GM19193 (cell line): ENCODE results near the gene CENPVL1.
A peak's percentile ranks its signal among the peaks of the same experiment; 100 is the strongest.
"Not testable (repeated sequence)": the region's sequence is repeated elsewhere in the genome, so short reads cannot be mapped to it uniquely, and the experiment has no call there.

Experiments used
- POLR2A ChIP-seq: IDR thresholded peaks from 4 replicates; pipeline ENCODE4 v1.6.1; 2011; ENCODE audit not compliant: insufficient read depth, insufficient read length; ENCODE audit errors: extremely low read depth

Gene CENPVL1

GRCh38 chrX:51710277-51711164, at the start of gene CENPVL1:
Gene CENPVL1 (plus strand): TSS chrX:51710512. CDS start chrX:51710512, 0 bp downstream.
- not testable (repeated sequence) for TF ChIP-seq POLR2A

- no peak for TF ChIP-seq POLR2A
Measured at GRCh38 chrX:51665981-51666380, 44.3 kb upstream of the CENPVL1 start.

GRCh38 chrX:51682720-51683062, 27.6 kb upstream of the CENPVL1 start, which contains the start of gene CENPVL2:
Gene CENPVL2 (minus strand): TSS chrX:51682831. CDS start chrX:51682831, 0 bp downstream.
- TF ChIP-seq POLR2A = not testable (repeated sequence)

GRCh38 chrX:51694254-51694653, 16.1 kb upstream of the CENPVL1 start:
- no peak for TF ChIP-seq POLR2A

- TF ChIP-seq POLR2A = no peak
Measured at GRCh38 chrX:51697397-51697796, 12.9 kb upstream of the CENPVL1 start.

- no peak for TF ChIP-seq POLR2A
Measured at GRCh38 chrX:51728202-51728601, 17.9 kb downstream of the CENPVL1 start.

- no peak for TF ChIP-seq POLR2A
Measured at GRCh38 chrX:51737091-51737490, 26.8 kb downstream of the CENPVL1 start.

GRCh38 chrX:51742586-51742985, 32.3 kb downstream of the CENPVL1 start:
- TF ChIP-seq POLR2A = no peak

- TF ChIP-seq POLR2A = peak; percentile 76
Measured at GRCh38 chrX:51743179-51743957, 33.1 kb downstream of the CENPVL1 start, which contains the start of gene GSPT2. Gene GSPT2 (plus strand): TSS chrX:51743442. CDS start chrX:51743627, 185 bp downstream.

- TF ChIP-seq POLR2A = no peak
Measured at GRCh38 chrX:51747671-51748070, 37.4 kb downstream of the CENPVL1 start.

GRCh38 chrX:51759055-51759839, 48.9 kb downstream of the CENPVL1 start:
- no peak for TF ChIP-seq POLR2A

GRCh38 chrX:51760657-51761056, 50.3 kb downstream of the CENPVL1 start:
- no peak for TF ChIP-seq POLR2A
